Chondrocyte (in vitro differentiated cells): Measurements from ENCODE around the gene MAN2C1. TPM values are rescaled to one million over a fixed set of nuclear protein-coding genes. Genes with fewer than 3 reads are reported as not detected.
"Not testable (repeated sequence)": the region's sequence is repeated elsewhere in the genome, so short reads cannot be mapped to it uniquely, and the experiment has no call there.

Experiments used
- DNase-seq: peaks from one replicate; pipeline ENCODE4 v3.0.0; 2021; ENCODE audit warnings: mixed read lengths, low spot score
- H3K27ac Mint-ChIP-seq: one replicate; pipeline ENCODE4 v1.8.0; 2021; ENCODE audit warnings: mild to moderate bottlenecking, moderate library complexity, mixed read lengths; ENCODE audit not compliant: unreplicated experiment
- H3K27me3 Mint-ChIP-seq: 2 replicates; pipeline ENCODE4 v1.8.0; 2021; ENCODE audit warnings: low read depth, mixed read lengths
- H3K36me3 Mint-ChIP-seq: 2 replicates; pipeline ENCODE4 v1.8.0; 2021; ENCODE audit warnings: low read depth, mixed read lengths
- H3K4me1 Mint-ChIP-seq: 2 replicates; pipeline ENCODE4 v1.8.0; 2021; ENCODE audit warnings: low read depth, mild to moderate bottlenecking, mixed read lengths
- H3K4me3 Mint-ChIP-seq: one replicate; pipeline ENCODE4 v1.8.0; 2021; ENCODE audit warnings: mild to moderate bottlenecking, moderate library complexity, mixed read lengths; ENCODE audit not compliant: unreplicated experiment
- H3K9me3 Mint-ChIP-seq: 2 replicates; pipeline ENCODE4 v1.8.0; 2021; ENCODE audit warnings: low read depth, mixed read lengths
- CTCF ChIP-seq: fragments of 200-600 bp; sonication (generic); IDR thresholded peaks from 2 replicates; pipeline ENCODE4 v1.5.0; 2021; ENCODE audit warnings: antibody characterized with exemption, mild to moderate bottlenecking, moderate library complexity
- total RNA-seq: library from RNA; stranded (reverse); gene quantifications from 3 replicates; pipeline ENCODE4 v1.2.1, GENCODE V29; 2021

Gene MAN2C1
- total RNA-seq, 1 donor from 2014 or later, result 109 TPM

- H3K4me3 Mint-ChIP-seq, result no peak overlapping the region
- H3K36me3 Mint-ChIP-seq, result peaks cover 36% of the 10 kb centered on the region
- no peak overlapping the region for H3K27ac Mint-ChIP-seq
- no peak for DNase-seq
- H3K4me1 Mint-ChIP-seq, result no peaks in the 10 kb centered on the region
- no peaks in the 10 kb centered on the region for H3K9me3 Mint-ChIP-seq
- no peak for TF ChIP-seq CTCF
- no peaks in the 10 kb centered on the region for H3K27me3 Mint-ChIP-seq
Observed at GRCh38 chr15:75397494-75397893, 29.1 kb upstream of the MAN2C1 start.

GRCh38 chr15:75389791-75390382, 21.5 kb upstream of the MAN2C1 start:
- Mint-ChIP-seq H3K36me3 (peaks cover 36% of the 10 kb centered on the region), H3K4me1 (no peaks in the 10 kb centered on the region), H3K27ac (no peak overlapping the region), H3K4me3 (no peak overlapping the region), H3K9me3 (no peaks in the 10 kb centered on the region), H3K27me3 (no peaks in the 10 kb centered on the region)
- no peak for TF ChIP-seq CTCF
- DNase-seq, result no peak

GRCh38 chr15:75383986-75384385, 15.6 kb upstream of the MAN2C1 start:
- H3K9me3 Mint-ChIP-seq, H3K4me3 Mint-ChIP-seq, H3K27me3 Mint-ChIP-seq, DNase-seq, H3K4me1 Mint-ChIP-seq, H3K27ac Mint-ChIP-seq: not testable (repeated sequence)
- H3K36me3 Mint-ChIP-seq, result peaks cover 32% of the 10 kb centered on the region

- no peaks in the 10 kb centered on the region for H3K9me3 Mint-ChIP-seq
- DNase-seq, result no peak
- no peaks in the 10 kb centered on the region for H3K4me1 Mint-ChIP-seq
- no peak overlapping the region for H3K27ac Mint-ChIP-seq
- H3K27me3 Mint-ChIP-seq, result no peaks in the 10 kb centered on the region
- peaks cover 35% of the 10 kb centered on the region for H3K36me3 Mint-ChIP-seq
- no peak for TF ChIP-seq CTCF
- H3K4me3 Mint-ChIP-seq, result no peak overlapping the region
Observed at GRCh38 chr15:75380773-75381172, 12.4 kb upstream of the MAN2C1 start.

- peaks cover 22% of the 10 kb centered on the region for H3K36me3 Mint-ChIP-seq
- H3K9me3 Mint-ChIP-seq, result no peaks in the 10 kb centered on the region
- no peak for DNase-seq
- TF ChIP-seq CTCF, result no peak
- H3K4me3 Mint-ChIP-seq, result no peak overlapping the region
- H3K27me3 Mint-ChIP-seq, result no peaks in the 10 kb centered on the region
- peaks cover 19% of the 10 kb centered on the region for H3K4me1 Mint-ChIP-seq
- no peak overlapping the region for H3K27ac Mint-ChIP-seq
Observed at GRCh38 chr15:75371901-75372688, 3.7 kb upstream of the MAN2C1 start.
